ENCODE results near the gene EID2.

GRCh38 chr19:39543477-39543857 is 3.5 kb upstream of the EID2 start:
- no peak for TF ChIP-seq CTCF (IDR thresholded peaks at IDR 0.05; ENCODE audit: extremely low read depth in 1 of 2, insufficient read depth in 1 of 2, low read depth in 1 of 2, low read length in 2 of 2)
- no peak for TF ChIP-seq FOS (IDR thresholded peaks at IDR 0.05; ENCODE audit: borderline replicate concordance, insufficient read depth, low read length)
- TF ChIP-seq POLR2AphosphoS5 (IDR thresholded peaks at IDR 0.05; ENCODE audit: insufficient read depth, low read depth, low read length), result no peak
- no peak for TF ChIP-seq POLR2A (IDR thresholded peaks at IDR 0.05; ENCODE audit: low read depth, low read length)
- no peak for TF ChIP-seq EZH2 (IDR thresholded peaks at IDR 0.05; ENCODE audit: borderline replicate concordance, low read depth, low read length, severe bottlenecking)
- no peak for TF ChIP-seq MYC (IDR thresholded peaks at IDR 0.05; ENCODE audit: low read depth, low read length)
- TF ChIP-seq MAX (IDR thresholded peaks at IDR 0.05; ENCODE audit: insufficient read depth, insufficient read length), result no peak
- no peak for TF ChIP-seq JUN (IDR thresholded peaks at IDR 0.05; ENCODE audit: borderline replicate concordance, insufficient read depth, insufficient read length, low read depth)
